HG02970 (cell line): Measurements from ENCODE around the gene DOLK.

Source experiments
- ATAC-seq: cut with Tn5 transposase; IDR thresholded peaks from one replicate; pipeline ENCODE4 v1.9.1; 2021; ENCODE audit warnings: mild to moderate bottlenecking, moderate library complexity, moderate number of reproducible peaks; ENCODE audit not compliant: unreplicated experiment, low FRiP score

Gene DOLK

DNA sequence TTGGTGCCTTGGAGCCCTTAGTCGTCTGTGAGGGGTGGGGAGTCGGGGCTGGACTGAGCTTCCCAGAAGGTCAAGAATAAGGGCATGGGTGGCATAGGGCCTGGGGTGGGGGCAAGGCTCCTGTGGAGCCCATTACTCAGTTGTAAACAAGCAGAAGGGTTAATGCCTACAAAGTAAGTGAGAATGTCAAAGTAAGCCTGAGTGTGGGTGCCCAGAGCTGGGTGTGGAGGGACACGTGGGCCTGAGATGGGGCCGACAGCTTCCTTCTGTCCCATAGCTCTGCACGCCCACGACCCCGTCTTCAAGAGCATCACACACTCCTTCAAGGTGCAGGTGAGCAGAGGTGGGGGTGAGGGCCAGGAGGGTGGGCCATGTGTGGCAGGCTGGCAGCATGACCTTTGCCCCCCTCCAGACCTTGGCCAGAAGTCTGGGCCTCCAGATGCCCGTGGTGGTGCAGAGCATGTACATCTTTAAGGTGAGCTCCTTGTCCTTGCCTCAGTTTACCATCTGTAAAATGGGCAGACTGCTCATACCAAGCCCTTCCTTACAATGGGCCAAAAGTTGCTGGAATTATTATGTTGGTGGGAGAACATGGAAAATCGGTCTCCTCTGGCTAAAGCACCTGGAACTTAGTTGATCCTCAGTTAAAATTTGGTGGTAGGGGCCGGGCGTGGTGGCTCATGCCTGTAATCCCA is 11.1 kb downstream of the DOLK start:
- no peak for ATAC-seq

DNA sequence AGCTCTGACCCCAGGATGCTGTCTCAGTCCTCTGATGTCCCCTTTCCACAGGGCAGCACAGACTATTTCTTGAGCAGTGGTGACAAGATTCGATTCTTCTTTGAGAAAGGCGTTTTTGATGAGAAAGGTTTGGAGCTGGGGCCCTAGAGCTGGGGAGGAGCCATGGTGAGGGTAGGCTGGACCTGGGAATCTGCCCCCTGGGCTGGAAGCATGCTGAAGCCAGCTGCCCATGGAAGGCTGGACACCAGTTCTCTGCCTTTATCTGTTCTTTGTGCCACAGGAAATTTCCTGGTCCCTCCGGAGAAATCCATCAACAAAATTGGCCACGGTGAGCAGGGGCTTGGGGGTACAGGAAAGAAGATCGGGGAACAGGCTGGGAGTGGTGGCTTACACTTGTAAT is 13.7 kb downstream of the DOLK start:
- ATAC-seq = no peak

GRCh38 chr9:128929560-128929959 is 17.8 kb downstream of the DOLK start:
- no peak for ATAC-seq

- ATAC-seq = no peak
These were observed 18.8 kb downstream of the DOLK start for GRCh38 chr9:128928624-128929023.

GRCh38 chr9:128927731-128928411 is 19.5 kb downstream of the DOLK start:
- no peak for ATAC-seq

DNA sequence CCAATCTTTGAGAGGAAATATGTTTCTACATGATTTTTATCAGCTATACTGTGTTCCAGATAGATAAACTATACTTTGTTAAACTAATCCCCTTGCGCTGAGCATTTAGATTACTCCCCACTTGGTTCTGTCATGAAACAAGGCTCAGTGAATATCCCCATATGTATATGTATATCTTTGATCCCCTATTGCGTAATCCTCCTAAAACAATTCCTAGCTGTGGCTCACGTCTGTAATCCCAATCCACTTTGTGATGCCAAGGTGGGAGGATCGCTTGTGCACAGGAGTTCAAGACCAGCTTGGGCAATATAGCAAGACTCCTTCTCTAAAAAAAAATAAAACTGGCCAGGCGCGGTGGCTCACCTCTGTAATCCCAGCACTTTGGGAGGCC is 23.9 kb downstream of the DOLK start:
- no peak for ATAC-seq

- no peak for ATAC-seq
These were observed 25.3 kb downstream of the DOLK start for GRCh38 chr9:128921881-128922763.

GRCh38 chr9:128920381-128921058 is 26.9 kb downstream of the DOLK start, which contains the start of gene PHYHD1:
Gene PHYHD1, plus strand, starts transcription at chr9:128920982. Its CDS starts 1,342 bp downstream, at chr9:128922324.
- ATAC-seq = no peak

DNA sequence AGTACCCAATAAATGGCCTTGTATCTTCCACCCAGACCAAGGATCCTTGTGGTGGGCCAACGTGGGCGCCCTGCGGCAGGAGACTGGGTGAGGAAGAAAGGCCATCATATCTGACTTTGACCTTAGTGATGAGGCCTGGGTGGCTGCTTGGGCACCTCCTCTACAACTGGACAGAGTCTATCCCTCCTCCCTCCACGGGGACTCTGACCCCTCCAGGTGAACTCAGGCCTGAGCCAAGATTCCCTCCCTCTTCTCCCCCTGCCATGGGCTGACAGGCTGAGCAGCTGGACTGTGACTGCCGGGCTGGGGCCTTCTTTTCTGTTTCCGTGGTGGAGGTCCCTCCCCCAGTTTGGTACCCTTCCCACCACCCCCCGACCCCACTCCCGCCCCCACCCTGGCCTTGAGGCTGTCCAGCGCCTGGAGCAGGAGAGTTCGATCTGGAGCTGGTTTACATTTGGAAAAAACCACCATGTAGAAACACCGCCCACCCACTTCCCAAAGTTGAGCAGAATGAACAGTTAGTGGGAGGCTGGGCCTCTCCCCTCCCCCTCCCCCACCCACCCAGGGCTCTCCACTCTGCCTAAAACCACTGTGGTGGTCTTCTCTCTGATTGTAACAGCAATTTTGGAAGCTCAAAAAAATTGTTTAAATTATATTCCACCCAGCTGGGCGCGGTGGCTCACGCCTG is 27.9 kb downstream of the DOLK start:
- no peak for ATAC-seq

DNA sequence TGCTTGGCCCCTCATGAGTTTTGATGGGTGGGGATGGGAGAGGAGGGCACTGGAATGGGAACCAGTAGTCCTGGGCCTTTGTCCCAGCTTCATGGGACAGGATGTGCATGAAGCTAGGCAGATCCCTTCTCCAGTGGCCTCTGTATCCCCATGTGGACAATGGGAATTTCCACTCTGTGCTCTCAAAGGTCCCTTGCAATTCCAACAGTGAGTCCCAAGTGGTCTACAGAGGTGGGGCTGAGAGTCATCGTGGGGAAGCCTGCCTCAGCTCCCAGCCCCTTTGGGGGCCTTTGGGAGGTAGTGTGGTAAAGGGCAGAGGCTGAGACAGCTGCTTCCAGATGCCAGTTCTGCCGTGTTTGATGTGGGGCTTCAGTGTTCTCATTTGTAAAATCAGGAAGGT is 28.5 kb downstream of the DOLK start:
- ATAC-seq = no peak

GRCh38 chr9:128917151-128917849 is 30.1 kb downstream of the DOLK start:
- ATAC-seq = no peak

DNA sequence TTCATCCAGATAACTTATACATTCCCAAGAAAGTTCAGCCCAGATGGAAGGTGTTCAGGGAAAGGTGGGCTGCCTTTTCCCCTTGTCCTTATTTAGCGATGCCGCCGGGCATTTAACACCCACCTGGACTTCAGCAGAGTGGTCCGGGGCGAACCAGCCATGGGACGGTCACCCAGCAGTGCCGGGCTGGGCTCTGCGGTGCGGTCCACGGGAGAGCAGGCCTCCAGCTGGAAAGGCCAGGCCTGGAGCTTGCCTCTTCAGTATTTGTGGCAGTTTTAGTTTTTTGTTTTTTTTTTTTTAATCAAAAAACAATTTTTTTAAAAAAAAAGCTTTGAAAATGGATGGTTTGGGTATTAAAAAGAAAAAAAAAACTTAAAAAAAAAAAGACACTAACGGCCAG is 30.7 kb downstream of the DOLK start:
- ATAC-seq = no peak

DNA sequence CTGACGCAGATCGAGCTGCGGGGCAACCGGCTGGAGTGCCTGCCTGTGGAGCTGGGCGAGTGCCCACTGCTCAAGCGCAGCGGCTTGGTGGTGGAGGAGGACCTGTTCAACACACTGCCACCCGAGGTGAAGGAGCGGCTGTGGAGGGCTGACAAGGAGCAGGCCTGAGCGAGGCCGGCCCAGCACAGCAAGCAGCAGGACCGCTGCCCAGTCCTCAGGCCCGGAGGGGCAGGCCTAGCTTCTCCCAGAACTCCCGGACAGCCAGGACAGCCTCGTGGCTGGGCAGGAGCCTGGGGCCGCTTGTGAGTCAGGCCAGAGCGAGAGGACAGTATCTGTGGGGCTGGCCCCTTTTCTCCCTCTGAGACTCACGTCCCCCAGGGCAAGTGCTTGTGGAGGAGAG is 31.2 kb downstream of the DOLK start:
- ATAC-seq = no peak

GRCh38 chr9:128913995-128914772 is 33.2 kb downstream of the DOLK start:
- ATAC-seq = no peak

- no peak for ATAC-seq
These were observed 34.1 kb downstream of the DOLK start for GRCh38 chr9:128913048-128913900.

- ATAC-seq = no peak
These were observed 35.0 kb downstream of the DOLK start for GRCh38 chr9:128912270-128912853.

DNA sequence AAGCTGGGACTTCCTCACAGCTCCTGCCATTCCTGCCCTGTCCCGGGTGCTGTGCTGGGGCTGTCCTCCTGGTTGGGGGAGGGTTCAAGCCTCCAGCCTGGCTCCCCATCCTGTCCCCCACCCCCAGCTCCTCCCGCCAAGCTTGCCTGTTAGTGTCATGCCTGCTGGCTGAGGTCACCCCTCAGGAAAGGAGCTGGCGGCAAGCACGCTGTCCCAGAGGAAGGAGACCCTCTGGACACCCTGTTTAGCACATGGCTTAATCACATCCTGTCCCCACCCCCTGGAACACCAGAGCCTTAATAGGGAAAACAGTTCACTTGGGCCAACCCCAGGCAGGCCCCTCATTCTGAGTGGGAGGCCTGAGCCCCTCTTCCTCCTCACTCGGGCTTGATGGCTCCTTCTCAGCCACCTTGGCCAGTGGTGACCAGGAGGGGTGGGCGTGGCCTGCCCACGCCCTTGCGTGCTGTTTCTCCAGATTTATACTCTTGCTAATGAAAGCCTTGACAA is 35.8 kb downstream of the DOLK start:
- no peak for ATAC-seq
